Activated CD4-positive, alpha-beta T cell treated with anti-CD3 and anti-CD28 coated beads, Interleukin-2, amount 50 U/mL, for 48 hours (primary cell): ENCODE measurements around the gene HSD17B7.

Source experiments
- DNase-seq, 2 experiments: peaks; one replicate each; pipeline ENCODE4 v3.0.0-alpha.2; 2020

HSD17B7 gene

DNA sequence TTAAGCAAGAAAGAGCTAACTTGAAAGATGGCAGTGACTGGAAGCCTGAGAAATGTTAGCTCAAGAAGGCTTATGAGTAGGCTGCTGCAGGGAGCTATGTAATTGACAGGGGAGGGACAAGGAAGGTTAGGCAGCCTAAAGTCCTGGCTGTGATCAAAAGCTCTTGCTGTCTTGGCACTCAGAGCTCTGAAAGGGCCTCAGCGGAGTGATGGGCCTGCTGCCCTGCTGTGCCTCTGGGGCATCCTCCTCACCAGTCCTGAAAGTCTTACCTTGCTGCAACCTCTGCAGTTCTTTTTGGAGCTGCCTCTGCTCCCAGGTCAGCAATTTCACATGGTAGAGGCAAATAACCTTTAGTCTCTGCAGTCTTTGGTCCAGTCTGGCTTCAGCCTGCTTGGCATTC lies 68.7 kb downstream of the HSD17B7 start:
- no peak for DNase-seq

DNA sequence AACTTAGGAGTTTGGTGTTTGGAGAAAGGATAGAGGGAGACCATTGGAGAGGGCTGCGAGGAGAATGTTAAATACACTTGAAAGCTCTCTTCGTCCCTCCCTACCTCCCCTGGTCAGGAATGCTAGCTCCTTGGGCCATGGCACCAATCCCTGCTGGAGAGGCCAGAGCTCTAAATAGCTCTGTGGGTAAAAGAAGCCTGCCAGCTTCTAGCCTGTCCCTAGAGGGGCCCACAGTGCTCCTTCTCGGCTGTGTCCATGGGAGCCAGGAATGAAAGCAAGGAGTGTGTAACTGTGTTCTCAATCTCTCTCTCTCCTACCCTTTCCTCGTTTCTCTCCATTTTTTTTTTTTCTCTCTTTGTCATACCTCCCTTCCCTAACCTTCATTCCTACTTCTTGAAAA lies 70.6 kb downstream of the HSD17B7 start, which contains the start of gene CCDC190:
Gene CCDC190 (minus strand): TSS at position 75 of the 400 bp plus-strand sequence. CDS start 1,529 bp downstream, outside the sequence.
- no peak for DNase-seq

DNA sequence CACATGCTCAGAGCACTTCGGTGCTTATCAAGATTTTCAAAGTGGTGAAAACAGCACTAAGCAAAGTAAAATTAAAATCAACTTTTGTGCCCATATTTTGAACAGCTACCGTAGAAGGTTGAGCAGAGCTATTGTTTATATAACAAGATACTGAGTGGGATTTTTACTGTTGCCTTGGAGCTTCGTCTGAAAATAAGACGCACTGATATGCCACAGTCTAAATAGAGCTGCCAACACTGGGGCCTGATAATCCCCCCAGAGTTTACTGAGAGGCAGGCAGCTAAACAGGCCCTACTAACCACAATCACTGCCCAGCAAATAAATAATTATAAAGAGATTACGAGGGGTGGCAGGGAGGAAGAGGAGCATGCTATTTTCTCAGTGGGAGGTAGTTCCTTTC lies 71.1 kb downstream of the HSD17B7 start:
- no peak for DNase-seq
